Choroid plexus epithelial cell (primary cell): ENCODE measurements around the gene CGREF1.

Experiments
- DNase-seq: peaks from one replicate; pipeline ENCODE4 v3.0.0-alpha.2; 2010; ENCODE audit warnings: low read depth
- H3K4me3 ChIP-seq: 2 replicates; pipeline ENCODE4 v1.5.1; 2011; ENCODE audit warnings: low read depth, mild to moderate bottlenecking, control low read depth, low read length, moderate library complexity
- TF ChIP-seq, protein P1 (sequence below): conservative IDR thresholded peaks from 2 replicates; pipeline ENCODE4 v1.5.1; 2011; ENCODE audit warnings: low read depth, mild to moderate bottlenecking, control low read depth, inconsistent platforms, low read length, moderate library complexity

CGREF1 gene

GRCh38 chr2:27108221-27108620, 10.7 kb downstream of the CGREF1 start:
- TF ChIP-seq, protein P1, sequence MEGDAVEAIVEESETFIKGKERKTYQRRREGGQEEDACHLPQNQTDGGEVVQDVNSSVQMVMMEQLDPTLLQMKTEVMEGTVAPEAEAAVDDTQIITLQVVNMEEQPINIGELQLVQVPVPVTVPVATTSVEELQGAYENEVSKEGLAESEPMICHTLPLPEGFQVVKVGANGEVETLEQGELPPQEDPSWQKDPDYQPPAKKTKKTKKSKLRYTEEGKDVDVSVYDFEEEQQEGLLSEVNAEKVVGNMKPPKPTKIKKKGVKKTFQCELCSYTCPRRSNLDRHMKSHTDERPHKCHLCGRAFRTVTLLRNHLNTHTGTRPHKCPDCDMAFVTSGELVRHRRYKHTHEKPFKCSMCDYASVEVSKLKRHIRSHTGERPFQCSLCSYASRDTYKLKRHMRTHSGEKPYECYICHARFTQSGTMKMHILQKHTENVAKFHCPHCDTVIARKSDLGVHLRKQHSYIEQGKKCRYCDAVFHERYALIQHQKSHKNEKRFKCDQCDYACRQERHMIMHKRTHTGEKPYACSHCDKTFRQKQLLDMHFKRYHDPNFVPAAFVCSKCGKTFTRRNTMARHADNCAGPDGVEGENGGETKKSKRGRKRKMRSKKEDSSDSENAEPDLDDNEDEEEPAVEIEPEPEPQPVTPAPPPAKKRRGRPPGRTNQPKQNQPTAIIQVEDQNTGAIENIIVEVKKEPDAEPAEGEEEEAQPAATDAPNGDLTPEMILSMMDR: no peak
- no peak overlapping the region for H3K4me3 ChIP-seq
- DNase-seq: no peak

- no peak for DNase-seq
- TF ChIP-seq, protein P1: no peak
- H3K4me3 ChIP-seq: no peak overlapping the region
These were observed 12.9 kb downstream of the CGREF1 start for GRCh38 chr2:27105981-27106380.

DNA sequence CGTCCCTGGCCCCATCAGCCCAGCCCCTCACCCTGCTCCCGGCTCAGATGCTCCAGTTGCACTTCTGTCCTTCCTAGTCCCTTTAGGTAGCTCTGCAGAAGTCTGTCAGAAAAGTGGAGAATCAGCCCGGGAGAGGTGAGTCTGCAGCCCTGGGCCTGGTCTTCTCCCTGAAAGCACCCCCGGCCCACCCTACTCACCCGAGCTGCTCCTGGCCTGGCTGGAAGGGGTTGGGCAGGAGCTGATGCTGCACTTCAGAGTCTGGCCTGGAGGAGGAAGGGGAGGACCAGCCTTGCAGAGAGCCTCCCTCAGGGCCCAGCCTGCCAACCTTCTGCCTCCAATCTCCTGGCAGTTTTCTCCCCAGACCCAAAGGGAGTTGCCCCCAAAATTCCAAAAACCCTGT, 16.6 kb downstream of the CGREF1 start:
- TF ChIP-seq, protein P1: no peak
- no peak for DNase-seq
- H3K4me3 ChIP-seq: no peak overlapping the region

DNA sequence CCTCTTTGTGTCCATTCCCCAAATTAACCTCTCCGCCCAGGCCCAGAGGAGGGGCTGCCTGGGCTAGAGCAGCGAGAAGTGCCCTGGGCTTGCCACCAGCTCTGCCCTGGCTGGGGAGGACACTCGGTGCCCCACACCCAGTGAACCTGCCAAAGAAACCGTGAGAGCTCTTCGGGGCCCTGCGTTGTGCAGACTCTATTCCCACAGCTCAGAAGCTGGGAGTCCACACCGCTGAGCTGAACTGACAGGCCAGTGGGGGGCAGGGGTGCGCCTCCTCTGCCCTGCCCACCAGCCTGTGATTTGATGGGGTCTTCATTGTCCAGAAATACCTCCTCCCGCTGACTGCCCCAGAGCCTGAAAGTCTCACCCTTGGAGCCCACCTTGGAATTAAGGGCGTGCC, 18.9 kb downstream of the CGREF1 start:
- no peak for DNase-seq
- H3K4me3 ChIP-seq: no peak overlapping the region
- TF ChIP-seq, protein P1: no peak

DNA sequence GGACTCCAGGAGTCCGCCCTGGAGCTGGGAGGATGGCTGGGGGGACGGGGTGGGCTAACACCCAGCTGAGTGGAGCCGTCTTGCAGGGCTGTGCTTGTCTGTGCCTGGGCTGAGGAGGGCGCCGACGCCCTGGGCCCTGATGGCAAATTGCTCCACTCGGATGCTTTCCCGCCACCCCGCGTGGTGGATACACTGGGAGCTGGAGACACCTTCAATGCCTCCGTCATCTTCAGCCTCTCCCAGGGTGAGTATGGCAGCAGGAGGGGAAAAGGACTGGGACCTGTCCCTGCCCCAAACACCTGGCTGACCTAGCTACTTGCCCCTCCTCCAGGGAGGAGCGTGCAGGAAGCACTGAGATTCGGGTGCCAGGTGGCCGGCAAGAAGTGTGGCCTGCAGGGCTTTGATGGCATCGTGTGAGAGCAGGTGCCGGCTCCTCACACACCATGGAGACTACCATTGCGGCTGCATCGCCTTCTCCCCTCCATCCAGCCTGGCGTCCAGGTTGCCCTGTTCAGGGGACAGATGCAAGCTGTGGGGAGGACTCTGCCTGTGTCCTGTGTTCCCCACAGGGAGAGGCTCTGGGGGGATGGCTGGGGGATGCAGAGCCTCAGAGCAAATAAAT, 19.5 kb downstream of the CGREF1 start:
- TF ChIP-seq, protein P1: no peak
- H3K4me3 ChIP-seq: no peak overlapping the region
- no peak for DNase-seq

- TF ChIP-seq, protein P1: no peak
- H3K4me3 ChIP-seq: no peak overlapping the region
- no peak for DNase-seq
These were observed 21.6 kb downstream of the CGREF1 start for GRCh38 chr2:27097341-27097740.

DNA sequence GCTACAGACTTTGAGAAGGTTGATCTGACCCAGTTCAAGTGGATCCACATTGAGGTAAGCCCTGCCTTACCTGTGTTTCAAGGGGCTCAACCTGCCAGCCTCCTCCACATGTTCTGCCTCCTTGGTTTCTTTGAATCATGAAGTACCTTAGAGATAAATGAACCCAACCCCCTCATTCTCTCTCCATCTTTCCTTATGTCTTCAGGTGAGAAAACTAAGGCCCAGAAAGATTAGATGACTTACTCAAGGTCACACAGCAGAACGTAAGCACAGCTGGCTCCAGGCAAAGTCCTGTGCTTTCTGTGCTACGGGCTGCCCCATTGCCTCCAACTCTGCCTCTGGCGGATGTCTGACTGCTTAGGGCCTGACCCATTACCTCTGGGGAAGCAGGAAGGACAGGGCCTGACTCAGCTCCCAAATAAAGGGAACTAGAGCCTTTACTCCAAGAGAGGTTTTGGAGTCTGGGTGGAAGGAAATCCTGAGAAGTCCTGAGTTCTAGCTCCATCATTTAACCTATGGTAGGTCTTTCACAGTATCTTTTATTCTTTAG, 22.1 kb downstream of the CGREF1 start:
- DNase-seq: no peak
- TF ChIP-seq, protein P1: no peak
- H3K4me3 ChIP-seq: no peak overlapping the region
